HepG2 (cell line): ENCODE data around the gene NDUFS2. TPM values are rescaled to one million over a fixed set of nuclear protein-coding genes. Genes with fewer than 3 reads are reported as not detected.

Experiments
- FIP1L1 ChIP-seq: fragments of 200-400 bp; formaldehyde crosslinking; IDR thresholded peaks from 2 replicates; pipeline ENCODE4 v1.6.1; 2018; ENCODE audit warnings: low read depth, mild to moderate bottlenecking, low read length, moderate library complexity, borderline replicate concordance; ENCODE audit not compliant: insufficient read depth
- FOXK2 ChIP-seq: fragments of 450-650 bp; IDR thresholded peaks from 2 replicates; pipeline ENCODE4 v1.6.1; 2016
- HIVEP1 ChIP-seq: sonication (generic); formaldehyde crosslinking; IDR thresholded peaks from 2 replicates; pipeline ENCODE4 v1.4.0; 2020; ENCODE audit warnings: mild to moderate bottlenecking, missing genetic modification reagents
- HNF4G ChIP-seq, 2 experiments: sonication (generic) in 1 of 2; formaldehyde crosslinking in 1 of 2; IDR thresholded peaks; 2 replicates each; pipeline versions ENCODE4 v1.4.0 to v1.6.1; 2011 to 2020; ENCODE audit warnings: borderline replicate concordance in 2 of 2, low read depth in 2 of 2, mild to moderate bottlenecking in 2 of 2, low read length in 1 of 2, missing genetic modification reagents in 1 of 2, moderate library complexity in 1 of 2
- MEIS2 ChIP-seq: sonication (generic); formaldehyde crosslinking; IDR thresholded peaks from 2 replicates; pipeline ENCODE4 v1.9.0; 2021; ENCODE audit warnings: mild to moderate bottlenecking, missing genetic modification reagents
- NCOA5 ChIP-seq: sonication (generic); formaldehyde crosslinking; IDR thresholded peaks from 2 replicates; pipeline ENCODE4 v1.4.0; 2020; ENCODE audit warnings: missing genetic modification reagents
- SNAPC2 ChIP-seq: sonication (generic); formaldehyde crosslinking; IDR thresholded peaks from 2 replicates; pipeline ENCODE4 v1.8.1; 2022; ENCODE audit warnings: mild to moderate bottlenecking, missing genetic modification reagents
- ZNF598 ChIP-seq: sonication (generic); formaldehyde crosslinking; IDR thresholded peaks from 2 replicates; pipeline ENCODE4 v1.5.1; 2020; ENCODE audit warnings: mild to moderate bottlenecking, missing genetic modification reagents, borderline replicate concordance
- ZNF749 ChIP-seq: sonication (generic); formaldehyde crosslinking; IDR thresholded peaks from 2 replicates; pipeline ENCODE4 v1.8.0; 2022; ENCODE audit warnings: mild to moderate bottlenecking, missing genetic modification reagents, moderate library complexity, borderline replicate concordance
- polyA plus RNA-seq, 8 experiments: library from polyadenylated mRNA; depleted of rRNA in 3 of 8; stranded (reverse) in 7 of 8; unstranded in 1 of 8; fragments of >200 nt; fragmentation: Illumina TruSeq in 4 of 8; extraction: Trizol in 4 of 8; gene quantifications; 2 replicates each; pipeline versions ENCODE4 v1.2.1 to v1.2.3, GENCODE V29; 2011 to 2016; ENCODE audit warnings: low read depth in 4 of 8, missing spikeins in 1 of 8, mixed read lengths in 1 of 8; ENCODE audit not compliant: insufficient read depth in 1 of 8
- total RNA-seq, 5 experiments: library from RNA; depleted of rRNA; stranded (reverse); fragments of >200 nt; fragmentation: Illumina TruSeq; extraction: Trizol; gene quantifications; 2 replicates each; pipeline ENCODE4 v1.2.3, GENCODE V29; 2016; ENCODE audit warnings: low read depth in 1 of 5
- TF ChIP-seq, protein P1 (sequence below): sonication (generic); formaldehyde crosslinking; IDR thresholded peaks from 2 replicates; pipeline ENCODE4 v1.5.1; 2020; ENCODE audit warnings: mild to moderate bottlenecking, missing genetic modification reagents, moderate library complexity
- TF ChIP-seq, protein P2 (sequence below): sonication (generic); formaldehyde crosslinking; IDR thresholded peaks from 2 replicates; pipeline ENCODE4 v1.5.1; 2020; ENCODE audit warnings: mild to moderate bottlenecking, missing genetic modification reagents, moderate library complexity
- TF ChIP-seq, protein P3 (sequence below): sonication (generic); formaldehyde crosslinking; IDR thresholded peaks from 2 replicates; pipeline ENCODE4 v1.4.0; 2020; ENCODE audit warnings: mild to moderate bottlenecking, missing genetic modification reagents
- TF ChIP-seq, protein P4 (sequence below): sonication (generic); formaldehyde crosslinking; IDR thresholded peaks from 2 replicates; pipeline ENCODE4 v1.5.1; 2020; ENCODE audit warnings: mild to moderate bottlenecking, missing genetic modification reagents, borderline replicate concordance

NDUFS2 gene
- total and polyA plus RNA-seq, 2 of the 13 experiments (the other 11 are each of a cell fraction or from before 2014, with no cell fraction given): 89.9 to 118 TPM

DNA sequence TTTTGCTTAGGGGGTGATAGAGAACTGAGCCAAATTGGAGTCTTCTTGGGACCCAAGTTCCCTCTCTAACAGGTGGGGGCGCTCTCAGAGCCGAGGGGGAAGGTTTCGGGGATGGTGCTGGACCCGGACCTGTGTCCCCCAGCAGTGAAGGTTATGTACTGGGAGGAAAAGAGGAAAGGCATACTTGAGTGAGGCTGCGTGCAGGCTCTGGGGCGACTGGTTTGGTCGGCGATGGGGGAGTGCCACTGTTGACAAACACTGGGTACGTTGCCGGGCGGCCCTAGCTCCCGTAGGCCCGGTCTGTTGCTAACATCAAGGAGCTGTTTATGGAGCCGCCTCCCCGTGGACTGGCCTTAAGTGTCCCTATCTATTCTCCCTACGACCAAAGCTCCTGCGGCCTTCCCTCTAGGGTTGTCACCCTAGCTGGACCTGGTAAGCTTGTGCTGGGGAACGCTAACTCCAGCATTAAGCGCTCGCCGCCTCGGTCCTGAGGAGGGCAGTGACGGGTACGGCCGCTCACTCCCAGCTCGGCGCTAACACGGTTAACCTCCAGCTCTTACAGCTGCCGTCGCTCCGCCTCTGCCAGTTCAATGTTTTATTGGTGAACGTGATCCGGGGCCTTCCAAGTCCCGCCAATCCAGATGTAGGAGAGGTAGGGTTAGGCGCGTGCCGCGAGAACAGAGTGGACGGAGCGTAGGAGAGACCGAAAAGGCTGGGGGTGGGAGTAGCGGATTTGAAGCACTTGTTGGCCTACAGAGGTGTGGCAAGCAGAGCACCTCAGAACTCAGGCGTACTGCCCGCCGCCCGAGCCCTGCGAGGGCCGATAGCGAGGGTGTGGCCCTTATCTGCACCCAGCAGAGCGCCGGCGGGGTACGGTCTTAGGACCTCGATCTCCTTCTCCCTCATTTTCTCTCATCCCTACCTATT lies 36.2 kb upstream of the NDUFS2 start, which contains the start of gene PPOX (continued):
- TF ChIP-seq FIP1L1 (no peak), HIVEP1 (peak; percentile 62), FOXK2 (no peak), ZNF749 (CRISPR knock-in tag) (no peak), NCOA5 (no peak), ZNF598 (CRISPR knock-in tag) (no peak), MEIS2 (no peak; the same call in 1 of the 2 replicates), SNAPC2 (CRISPR knock-in tag) (no peak), HNF4G (IDR thresholded peaks at IDR 0.05; ENCODE audit: borderline replicate concordance, low read depth, low read length) (no peak; the same call in 1 of the 2 replicates), HNF4G (CRISPR knock-in tag; IDR thresholded peaks at IDR 0.05; ENCODE audit: borderline replicate concordance, low read depth) (no peak)
- TF ChIP-seq, protein P1, sequence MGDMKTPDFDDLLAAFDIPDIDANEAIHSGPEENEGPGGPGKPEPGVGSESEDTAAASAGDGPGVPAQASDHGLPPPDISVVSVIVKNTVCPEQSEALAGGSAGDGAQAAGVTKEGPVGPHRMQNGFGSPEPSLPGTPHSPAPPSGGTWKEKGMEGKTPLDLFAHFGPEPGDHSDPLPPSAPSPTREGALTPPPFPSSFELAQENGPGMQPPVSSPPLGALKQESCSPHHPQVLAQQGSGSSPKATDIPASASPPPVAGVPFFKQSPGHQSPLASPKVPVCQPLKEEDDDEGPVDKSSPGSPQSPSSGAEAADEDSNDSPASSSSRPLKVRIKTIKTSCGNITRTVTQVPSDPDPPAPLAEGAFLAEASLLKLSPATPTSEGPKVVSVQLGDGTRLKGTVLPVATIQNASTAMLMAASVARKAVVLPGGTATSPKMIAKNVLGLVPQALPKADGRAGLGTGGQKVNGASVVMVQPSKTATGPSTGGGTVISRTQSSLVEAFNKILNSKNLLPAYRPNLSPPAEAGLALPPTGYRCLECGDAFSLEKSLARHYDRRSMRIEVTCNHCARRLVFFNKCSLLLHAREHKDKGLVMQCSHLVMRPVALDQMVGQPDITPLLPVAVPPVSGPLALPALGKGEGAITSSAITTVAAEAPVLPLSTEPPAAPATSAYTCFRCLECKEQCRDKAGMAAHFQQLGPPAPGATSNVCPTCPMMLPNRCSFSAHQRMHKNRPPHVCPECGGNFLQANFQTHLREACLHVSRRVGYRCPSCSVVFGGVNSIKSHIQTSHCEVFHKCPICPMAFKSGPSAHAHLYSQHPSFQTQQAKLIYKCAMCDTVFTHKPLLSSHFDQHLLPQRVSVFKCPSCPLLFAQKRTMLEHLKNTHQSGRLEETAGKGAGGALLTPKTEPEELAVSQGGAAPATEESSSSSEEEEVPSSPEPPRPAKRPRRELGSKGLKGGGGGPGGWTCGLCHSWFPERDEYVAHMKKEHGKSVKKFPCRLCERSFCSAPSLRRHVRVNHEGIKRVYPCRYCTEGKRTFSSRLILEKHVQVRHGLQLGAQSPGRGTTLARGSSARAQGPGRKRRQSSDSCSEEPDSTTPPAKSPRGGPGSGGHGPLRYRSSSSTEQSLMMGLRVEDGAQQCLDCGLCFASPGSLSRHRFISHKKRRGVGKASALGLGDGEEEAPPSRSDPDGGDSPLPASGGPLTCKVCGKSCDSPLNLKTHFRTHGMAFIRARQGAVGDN (CRISPR knock-in tag): peak; percentile 89
- TF ChIP-seq, protein P2, sequence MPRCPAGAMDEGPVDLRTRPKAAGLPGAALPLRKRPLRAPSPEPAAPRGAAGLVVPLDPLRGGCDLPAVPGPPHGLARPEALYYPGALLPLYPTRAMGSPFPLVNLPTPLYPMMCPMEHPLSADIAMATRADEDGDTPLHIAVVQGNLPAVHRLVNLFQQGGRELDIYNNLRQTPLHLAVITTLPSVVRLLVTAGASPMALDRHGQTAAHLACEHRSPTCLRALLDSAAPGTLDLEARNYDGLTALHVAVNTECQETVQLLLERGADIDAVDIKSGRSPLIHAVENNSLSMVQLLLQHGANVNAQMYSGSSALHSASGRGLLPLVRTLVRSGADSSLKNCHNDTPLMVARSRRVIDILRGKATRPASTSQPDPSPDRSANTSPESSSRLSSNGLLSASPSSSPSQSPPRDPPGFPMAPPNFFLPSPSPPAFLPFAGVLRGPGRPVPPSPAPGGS (CRISPR knock-in tag): peak; percentile 38; the same call in 1 of the 2 replicates
- TF ChIP-seq, protein P3, sequence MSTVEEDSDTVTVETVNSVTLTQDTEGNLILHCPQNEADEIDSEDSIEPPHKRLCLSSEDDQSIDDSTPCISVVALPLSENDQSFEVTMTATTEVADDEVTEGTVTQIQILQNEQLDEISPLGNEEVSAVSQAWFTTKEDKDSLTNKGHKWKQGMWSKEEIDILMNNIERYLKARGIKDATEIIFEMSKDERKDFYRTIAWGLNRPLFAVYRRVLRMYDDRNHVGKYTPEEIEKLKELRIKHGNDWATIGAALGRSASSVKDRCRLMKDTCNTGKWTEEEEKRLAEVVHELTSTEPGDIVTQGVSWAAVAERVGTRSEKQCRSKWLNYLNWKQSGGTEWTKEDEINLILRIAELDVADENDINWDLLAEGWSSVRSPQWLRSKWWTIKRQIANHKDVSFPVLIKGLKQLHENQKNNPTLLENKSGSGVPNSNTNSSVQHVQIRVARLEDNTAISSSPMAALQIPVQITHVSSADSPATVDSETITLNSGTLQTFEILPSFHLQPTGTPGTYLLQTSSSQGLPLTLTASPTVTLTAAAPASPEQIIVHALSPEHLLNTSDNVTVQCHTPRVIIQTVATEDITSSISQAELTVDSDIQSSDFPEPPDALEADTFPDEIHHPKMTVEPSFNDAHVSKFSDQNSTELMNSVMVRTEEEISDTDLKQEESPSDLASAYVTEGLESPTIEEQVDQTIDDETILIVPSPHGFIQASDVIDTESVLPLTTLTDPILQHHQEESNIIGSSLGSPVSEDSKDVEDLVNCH (CRISPR knock-in tag): peak; percentile 99; the same call in 1 of the 2 replicates
- TF ChIP-seq, protein P4, sequence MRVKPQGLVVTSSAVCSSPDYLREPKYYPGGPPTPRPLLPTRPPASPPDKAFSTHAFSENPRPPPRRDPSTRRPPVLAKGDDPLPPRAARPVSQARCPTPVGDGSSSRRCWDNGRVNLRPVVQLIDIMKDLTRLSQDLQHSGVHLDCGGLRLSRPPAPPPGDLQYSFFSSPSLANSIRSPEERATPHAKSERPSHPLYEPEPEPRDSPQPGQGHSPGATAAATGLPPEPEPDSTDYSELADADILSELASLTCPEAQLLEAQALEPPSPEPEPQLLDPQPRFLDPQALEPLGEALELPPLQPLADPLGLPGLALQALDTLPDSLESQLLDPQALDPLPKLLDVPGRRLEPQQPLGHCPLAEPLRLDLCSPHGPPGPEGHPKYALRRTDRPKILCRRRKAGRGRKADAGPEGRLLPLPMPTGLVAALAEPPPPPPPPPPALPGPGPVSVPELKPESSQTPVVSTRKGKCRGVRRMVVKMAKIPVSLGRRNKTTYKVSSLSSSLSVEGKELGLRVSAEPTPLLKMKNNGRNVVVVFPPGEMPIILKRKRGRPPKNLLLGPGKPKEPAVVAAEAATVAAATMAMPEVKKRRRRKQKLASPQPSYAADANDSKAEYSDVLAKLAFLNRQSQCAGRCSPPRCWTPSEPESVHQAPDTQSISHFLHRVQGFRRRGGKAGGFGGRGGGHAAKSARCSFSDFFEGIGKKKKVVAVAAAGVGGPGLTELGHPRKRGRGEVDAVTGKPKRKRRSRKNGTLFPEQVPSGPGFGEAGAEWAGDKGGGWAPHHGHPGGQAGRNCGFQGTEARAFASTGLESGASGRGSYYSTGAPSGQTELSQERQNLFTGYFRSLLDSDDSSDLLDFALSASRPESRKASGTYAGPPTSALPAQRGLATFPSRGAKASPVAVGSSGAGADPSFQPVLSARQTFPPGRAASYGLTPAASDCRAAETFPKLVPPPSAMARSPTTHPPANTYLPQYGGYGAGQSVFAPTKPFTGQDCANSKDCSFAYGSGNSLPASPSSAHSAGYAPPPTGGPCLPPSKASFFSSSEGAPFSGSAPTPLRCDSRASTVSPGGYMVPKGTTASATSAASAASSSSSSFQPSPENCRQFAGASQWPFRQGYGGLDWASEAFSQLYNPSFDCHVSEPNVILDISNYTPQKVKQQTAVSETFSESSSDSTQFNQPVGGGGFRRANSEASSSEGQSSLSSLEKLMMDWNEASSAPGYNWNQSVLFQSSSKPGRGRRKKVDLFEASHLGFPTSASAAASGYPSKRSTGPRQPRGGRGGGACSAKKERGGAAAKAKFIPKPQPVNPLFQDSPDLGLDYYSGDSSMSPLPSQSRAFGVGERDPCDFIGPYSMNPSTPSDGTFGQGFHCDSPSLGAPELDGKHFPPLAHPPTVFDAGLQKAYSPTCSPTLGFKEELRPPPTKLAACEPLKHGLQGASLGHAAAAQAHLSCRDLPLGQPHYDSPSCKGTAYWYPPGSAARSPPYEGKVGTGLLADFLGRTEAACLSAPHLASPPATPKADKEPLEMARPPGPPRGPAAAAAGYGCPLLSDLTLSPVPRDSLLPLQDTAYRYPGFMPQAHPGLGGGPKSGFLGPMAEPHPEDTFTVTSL (CRISPR knock-in tag): no peak
